HG03135 (cell line): ENCODE data around the gene CARD16.
"Not testable (repeated sequence)": the region's sequence is repeated elsewhere in the genome, so short reads cannot be mapped to it uniquely, and the experiment has no call there.

Source experiments
- ATAC-seq: cut with Tn5 transposase; IDR thresholded peaks from one replicate; pipeline ENCODE4 v1.9.1; 2021; ENCODE audit warnings: mild to moderate bottlenecking, moderate library complexity; ENCODE audit not compliant: unreplicated experiment

Gene CARD16

DNA sequence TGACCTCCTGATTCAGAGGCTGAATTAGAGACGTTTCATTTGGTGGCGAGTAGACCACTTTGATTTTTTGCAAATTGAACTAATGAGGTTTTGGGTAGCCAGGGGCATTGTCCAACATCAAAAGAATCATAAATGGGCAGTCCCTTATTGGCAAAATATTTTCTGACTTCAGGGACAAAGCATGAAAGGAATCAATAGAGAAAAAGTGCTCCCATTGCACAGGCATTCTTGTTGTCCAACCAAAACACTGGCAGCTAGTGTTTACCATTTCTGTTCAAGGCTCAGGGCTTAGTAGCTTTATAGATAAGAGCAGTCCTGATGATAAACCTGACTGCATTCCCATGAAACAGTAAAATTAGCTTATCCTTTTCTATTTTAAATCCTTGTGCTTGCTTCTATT lies 6.4 kb upstream of the CARD16 start:
- no peak for ATAC-seq

DNA sequence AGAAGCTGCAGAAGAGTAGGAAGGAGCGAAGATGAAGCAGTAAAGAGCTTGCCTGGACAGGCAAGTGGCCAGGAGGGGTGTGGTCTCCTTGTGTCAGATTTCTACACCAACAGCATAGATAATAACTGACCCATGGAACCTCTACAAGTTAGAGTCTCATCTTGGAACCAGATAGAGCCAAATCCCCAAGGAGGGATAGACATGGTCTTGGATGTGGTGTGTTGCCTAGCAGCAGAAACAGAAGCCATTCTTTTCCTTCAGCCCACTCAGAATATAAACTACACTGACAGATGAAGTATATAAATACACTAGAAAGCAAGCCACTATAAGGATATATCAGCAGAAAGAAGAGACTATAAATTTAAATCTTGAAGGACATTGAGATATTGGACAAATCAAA lies 4.3 kb upstream of the CARD16 start:
- ATAC-seq = no peak

- ATAC-seq = no peak
Observed at GRCh38 chr11:105046898-105047579, 1.9 kb upstream of the CARD16 start.

GRCh38 chr11:105045676-105046296 lies 651 bp upstream of the CARD16 start:
- ATAC-seq = no peak

DNA sequence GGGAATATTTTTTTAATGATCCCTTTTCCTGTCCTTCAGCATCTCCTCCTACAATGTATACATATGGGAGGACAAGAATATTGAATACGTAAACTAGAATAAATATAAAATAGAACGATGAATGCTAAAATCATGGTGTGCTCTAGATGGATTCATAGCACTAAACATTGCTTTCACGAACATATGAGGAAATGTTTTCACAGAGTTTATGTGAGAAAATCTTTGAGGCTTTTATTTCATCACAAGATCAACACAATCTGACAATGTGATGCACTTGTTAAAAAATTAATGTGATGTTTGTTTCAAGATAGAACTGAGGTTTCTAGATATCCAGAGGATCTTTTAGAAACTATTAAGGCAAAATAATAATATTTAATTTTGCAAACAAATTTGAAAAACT lies 3.0 kb downstream of the CARD16 start:
- ATAC-seq = no peak

GRCh38 chr11:105040703-105041102 lies 4.4 kb downstream of the CARD16 start:
- no peak for ATAC-seq

DNA sequence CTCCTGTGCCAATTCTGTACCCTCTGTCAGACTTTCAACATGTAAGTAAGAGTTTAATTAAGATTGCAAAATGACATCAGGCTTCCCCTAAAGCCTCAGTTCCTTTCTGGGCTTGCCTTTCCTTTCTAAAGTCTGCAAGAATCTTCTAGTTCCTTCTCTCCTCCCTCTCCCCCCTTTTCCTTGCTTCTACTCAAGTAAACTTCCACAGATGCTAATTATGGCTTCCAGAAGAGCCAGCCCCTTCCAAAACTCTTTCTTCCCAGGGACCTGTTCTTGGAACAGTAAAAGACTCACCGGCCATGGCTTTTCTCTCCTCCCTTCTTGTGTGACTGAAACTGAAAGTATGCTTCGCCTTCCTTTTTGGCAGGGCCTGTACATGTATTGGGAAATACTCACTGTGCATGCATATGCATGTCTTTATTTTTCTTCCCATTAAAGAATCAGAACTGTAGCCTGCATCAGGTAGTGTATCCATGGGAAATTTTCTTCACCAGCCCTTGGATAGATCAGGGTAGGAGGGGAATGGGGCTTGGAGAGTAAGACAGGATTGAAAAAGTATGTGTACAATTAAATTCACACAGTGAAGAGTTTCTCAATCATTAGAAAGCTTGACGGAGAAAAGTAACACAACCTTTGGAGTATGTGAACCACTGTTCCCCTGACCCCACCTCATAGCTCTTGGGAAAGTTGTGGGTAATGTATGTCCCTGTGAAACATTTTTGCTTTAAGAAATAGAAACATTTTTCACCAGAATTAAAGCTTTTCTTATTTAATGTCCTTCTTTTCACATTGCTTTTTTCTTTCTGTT lies 10.1 kb downstream of the CARD16 start, which contains the start of gene CASP1:
TSS of gene CASP1 (minus strand) at position 332 of the 808 bp plus-strand sequence. CDS start at position 301, 31 bp downstream.
- peak; percentile 97 for ATAC-seq

DNA sequence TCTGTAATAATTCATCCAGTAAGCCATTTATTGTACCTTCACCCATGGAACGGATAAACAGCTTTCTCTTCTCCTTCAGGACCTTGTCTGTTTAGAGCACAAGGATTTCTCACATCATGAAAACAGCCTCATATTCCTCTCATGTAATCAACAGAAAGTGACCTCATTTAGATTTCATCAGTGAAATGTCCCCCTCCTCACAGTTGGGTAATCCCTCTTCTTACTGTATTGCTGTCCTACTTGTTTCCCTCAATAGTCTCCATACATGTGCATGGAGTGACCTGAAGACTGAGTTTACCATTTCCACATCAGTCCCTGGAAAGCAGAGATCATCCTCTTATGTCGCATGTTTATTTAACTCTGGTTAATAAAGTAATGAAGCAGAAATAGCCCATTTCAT lies 10.7 kb downstream of the CARD16 start:
- ATAC-seq = not testable (repeated sequence)

DNA sequence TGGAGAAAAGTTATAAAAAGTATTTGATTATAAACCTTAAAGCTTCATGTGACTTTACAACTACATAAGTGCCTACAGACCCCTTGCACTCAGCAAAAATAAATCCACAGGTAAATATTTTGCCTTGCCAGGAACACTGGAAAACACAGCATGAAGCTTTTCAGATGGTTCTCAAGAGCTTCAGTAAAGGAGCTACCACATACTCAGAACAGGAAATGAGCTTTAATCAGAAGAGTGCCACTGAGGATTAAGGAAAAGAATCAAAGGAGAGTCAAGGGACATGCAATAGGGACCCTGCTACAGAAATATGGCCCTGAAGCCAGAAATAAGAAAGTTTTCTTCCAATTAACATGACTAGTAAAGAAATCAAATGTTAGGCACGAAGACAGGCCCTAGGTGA lies 11.4 kb downstream of the CARD16 start:
- ATAC-seq = no peak

GRCh38 chr11:105033343-105033742 lies 11.8 kb downstream of the CARD16 start:
- ATAC-seq = no peak

- no peak for ATAC-seq
Observed at GRCh38 chr11:105032495-105032894, 12.6 kb downstream of the CARD16 start.

DNA sequence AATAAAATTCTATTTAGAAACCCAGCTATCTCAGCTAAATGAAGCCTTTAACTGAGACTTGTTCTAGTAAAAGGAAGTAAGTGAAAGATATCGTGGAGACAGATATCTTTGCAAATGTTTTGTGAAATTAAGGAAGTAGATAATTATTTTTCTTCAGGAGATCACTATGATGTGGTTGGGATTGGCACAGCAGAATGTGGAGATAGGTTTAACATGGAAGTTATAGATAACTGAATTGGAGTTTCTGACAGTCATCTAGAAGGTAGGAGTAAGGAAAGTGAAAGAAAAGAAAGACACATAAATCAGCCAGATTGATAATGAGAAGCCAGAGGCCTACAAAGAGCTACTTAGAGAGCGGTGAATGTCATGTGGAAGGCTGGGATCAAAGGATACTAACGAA lies 17.5 kb downstream of the CARD16 start:
- ATAC-seq = no peak

DNA sequence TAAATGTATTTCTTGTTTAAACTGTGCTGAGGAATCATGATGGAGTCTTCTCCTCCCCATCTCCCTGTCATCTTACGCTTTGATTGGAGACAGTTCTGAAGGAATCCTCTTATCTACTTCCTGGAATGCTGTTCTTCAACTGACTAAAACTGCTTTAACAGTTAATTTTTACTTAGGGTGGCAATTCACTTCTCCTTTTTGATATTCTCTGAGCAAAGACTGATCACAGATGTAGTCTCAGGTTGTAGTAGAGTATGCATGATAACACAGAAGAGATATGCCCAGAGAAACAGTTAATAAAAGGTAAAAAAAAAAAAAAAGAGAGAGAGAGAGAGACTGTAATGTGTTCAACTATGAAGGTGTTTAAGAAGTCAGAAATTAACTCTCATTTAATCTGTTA lies 20.7 kb downstream of the CARD16 start:
- ATAC-seq = no peak

DNA sequence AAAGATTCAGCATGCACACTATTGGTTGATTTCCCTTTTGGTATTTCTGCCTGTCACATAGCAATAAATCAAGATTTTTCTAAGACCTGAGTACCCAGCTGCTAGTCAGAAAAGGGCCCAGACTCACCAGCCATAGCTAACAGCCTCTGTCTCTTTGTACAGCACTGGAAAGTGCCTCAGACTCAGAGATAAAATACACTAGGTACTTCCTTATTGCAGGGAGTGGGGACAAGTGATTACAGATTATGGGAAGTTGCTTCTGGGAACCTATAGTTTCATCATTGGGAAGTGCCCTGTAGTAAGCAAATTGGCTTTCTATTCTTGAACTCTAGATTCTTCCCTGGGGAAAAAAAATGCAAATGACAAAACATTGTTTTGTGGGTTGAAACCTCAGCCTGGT lies 22.1 kb downstream of the CARD16 start, which contains the start of gene CASP5:
TSS of gene CASP5 (minus strand) at position 166 of the 400 bp plus-strand sequence. CDS start at position 134, 32 bp downstream.
- no peak for ATAC-seq

- ATAC-seq = no peak
Observed at GRCh38 chr11:105022527-105022926, 22.6 kb downstream of the CARD16 start.

DNA sequence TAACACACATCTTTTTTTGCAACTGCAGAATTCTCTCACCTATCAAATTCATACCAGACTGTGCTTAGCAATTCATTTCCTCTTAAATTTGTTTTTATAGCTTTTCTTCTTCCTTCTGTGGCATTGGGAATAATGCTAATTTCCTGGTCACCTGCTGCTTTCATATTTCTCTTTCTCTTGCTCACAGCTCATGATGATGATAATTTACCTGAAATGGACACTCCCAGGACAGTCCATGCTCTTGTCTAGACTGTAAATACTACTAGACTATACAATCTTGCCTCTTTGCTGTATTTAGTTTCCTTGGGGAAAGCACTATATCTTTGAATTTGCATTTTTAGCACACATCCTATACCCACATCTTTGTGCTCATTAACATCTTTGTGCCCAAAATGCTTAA lies 37.7 kb downstream of the CARD16 start:
- no peak for ATAC-seq

DNA sequence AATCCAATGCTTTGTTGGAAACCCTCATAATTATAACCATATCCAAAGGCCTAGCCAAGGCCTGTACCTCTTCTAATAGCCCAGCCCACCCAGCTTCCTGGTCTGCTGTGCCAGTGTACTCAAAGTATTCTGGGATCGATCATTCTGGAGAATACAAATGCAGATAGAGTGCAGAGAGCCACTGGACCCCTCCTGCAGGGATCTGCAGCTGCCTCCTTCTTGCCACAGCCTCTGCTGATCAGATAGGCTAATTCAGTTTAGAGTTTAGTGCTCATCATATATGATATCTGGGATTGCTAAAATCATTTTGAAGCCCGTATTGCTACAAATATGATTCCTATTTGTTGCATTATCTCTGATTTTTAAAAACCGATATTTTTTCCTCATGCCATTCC lies 39.7 kb downstream of the CARD16 start:
- ATAC-seq = no peak

GRCh38 chr11:105004021-105004420 lies 41.1 kb downstream of the CARD16 start:
- ATAC-seq = no peak

GRCh38 chr11:105003151-105003550 lies 42.0 kb downstream of the CARD16 start:
- ATAC-seq = no peak

- no peak for ATAC-seq
Observed at GRCh38 chr11:105000797-105001196, 44.3 kb downstream of the CARD16 start.

DNA sequence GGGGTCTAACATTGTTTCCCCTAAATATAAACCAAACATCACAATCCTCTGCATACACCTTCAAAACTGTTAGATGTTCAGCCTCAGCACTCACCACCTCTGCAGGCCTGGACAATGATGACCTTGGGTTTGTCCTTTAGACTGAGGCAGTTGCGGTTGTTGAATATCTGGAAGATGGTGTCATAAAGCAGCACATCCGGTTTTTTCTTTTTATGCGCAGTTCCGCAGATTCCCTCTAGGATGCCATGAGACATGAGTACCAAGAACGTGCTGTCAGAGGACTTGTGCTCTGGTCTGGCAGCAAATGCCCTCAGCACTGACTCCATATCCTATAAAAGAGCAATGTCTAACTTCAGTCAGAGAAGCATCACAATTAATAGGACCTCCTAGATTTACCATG lies 45.0 kb downstream of the CARD16 start:
- no peak for ATAC-seq

- ATAC-seq = no peak
Observed at GRCh38 chr11:104999721-105000120, 45.4 kb downstream of the CARD16 start.
